Measurements from ENCODE around the gene FSCN2. TPM values are rescaled to one million over a fixed set of nuclear protein-coding genes. Genes with fewer than 3 reads are reported as not detected.
A peak's percentile ranks its signal among the peaks of the same experiment; 100 is the strongest.

FSCN2 gene
- total and polyA plus RNA-seq, 10 of the 15 experiments (the other 5 are each of a cell fraction or from before 2014, with no cell fraction given): 0.12 to 2.1 (median 0.65) TPM; not detected in 3

DNA sequence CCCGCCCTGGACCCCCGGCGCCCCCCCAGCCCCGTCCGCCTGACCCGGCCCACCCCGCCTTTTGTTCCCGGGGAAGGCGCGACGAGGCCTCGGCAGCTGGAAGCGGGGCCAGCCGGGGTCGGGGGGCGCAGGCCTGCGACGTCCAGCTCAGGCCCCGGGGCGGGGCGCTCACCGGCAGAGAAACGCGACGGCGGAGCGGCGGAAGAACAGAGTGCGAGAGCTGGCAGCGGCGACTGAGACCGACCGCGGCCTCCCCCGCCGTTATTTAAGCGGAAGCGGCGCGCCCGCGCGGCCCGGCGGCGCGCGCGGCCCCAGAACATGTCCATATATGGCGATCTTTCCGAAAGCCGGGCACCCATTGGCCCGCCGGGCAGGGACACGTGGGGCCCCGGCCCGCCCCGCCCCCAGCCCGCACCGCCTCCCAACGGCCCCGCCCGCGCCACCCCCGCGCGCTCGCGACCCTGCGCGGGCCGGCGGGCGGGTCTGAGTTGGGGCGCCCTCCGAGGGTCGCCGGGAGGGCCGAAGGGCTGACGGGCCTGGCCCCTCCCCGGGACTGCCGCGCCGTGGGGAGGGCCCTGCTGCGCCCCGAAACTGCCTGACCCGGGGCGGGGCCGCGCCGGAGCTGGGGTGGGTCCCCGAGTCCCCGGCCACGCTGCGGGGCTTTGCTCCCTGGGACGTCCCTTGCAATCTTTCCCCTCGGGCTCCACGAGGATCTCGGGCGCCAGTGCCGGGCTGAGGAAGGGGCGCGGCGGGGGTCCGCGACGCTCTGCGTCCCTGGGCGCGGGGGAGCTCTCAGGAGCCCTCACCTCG, 15.4 kb upstream of the FSCN2 start, which contains the start of gene ACTG1 (continued):
- TF ChIP-seq BCLAF1 (IDR thresholded peaks at IDR 0.05) (no peak), MEF2B (IDR thresholded peaks at IDR 0.05; ENCODE audit: partially characterized antibody, poor library complexity, severe bottlenecking) (no peak), CEBPB (IDR thresholded peaks at IDR 0.05; ENCODE audit: borderline replicate concordance in 1 of 2, low read depth in 2 of 2, low read length in 2 of 2) (no peak), PAX8 (IDR thresholded peaks at IDR 0.05) (no peak), LARP7 (IDR thresholded peaks at IDR 0.05) (0 out of 2 replicates have a peak, but pooled peaks have one; percentile 29), SMC3 (IDR thresholded peaks at IDR 0.05; ENCODE audit: borderline replicate concordance, low read length) (no peak), CBFB (IDR thresholded peaks at IDR 0.05; ENCODE audit: low read depth) (peak; percentile 94), ETV6 (conservative IDR thresholded peaks at IDR 0.05 in 1 of 2, IDR thresholded peaks at IDR 0.05 in 1 of 2; ENCODE audit: borderline replicate concordance in 1 of 2, low read depth in 1 of 2) (no peak), ZNF384 (IDR thresholded peaks at IDR 0.05; ENCODE audit: borderline replicate concordance, low read depth, low read length) (no peak), ZZZ3 (IDR thresholded peaks at IDR 0.05; ENCODE audit: control insufficient read depth, insufficient read length, low read depth) (no peak), YY1 (IDR thresholded peaks at IDR 0.05; ENCODE audit: low read depth, low read length) (peak; percentile 76), CBX3 (IDR thresholded peaks at IDR 0.05; ENCODE audit: borderline replicate concordance, low read depth) (no peak), SMAD5 (IDR thresholded peaks at IDR 0.05; ENCODE audit: low read depth) (peak; percentile 98), HDAC2 (IDR thresholded peaks at IDR 0.05) (no peak), HDGF (IDR thresholded peaks at IDR 0.05) (no peak), NR2C1 (IDR thresholded peaks at IDR 0.05) (no peak; the same call in 1 of the 2 replicates), YBX1 (IDR thresholded peaks at IDR 0.05) (no peak)
- TF ChIP-seq, protein P1, sequence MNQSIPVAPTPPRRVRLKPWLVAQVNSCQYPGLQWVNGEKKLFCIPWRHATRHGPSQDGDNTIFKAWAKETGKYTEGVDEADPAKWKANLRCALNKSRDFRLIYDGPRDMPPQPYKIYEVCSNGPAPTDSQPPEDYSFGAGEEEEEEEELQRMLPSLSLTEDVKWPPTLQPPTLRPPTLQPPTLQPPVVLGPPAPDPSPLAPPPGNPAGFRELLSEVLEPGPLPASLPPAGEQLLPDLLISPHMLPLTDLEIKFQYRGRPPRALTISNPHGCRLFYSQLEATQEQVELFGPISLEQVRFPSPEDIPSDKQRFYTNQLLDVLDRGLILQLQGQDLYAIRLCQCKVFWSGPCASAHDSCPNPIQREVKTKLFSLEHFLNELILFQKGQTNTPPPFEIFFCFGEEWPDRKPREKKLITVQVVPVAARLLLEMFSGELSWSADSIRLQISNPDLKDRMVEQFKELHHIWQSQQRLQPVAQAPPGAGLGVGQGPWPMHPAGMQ (IDR thresholded peaks at IDR 0.05; ENCODE audit: borderline replicate concordance): no peak
- TF ChIP-seq, protein P2, sequence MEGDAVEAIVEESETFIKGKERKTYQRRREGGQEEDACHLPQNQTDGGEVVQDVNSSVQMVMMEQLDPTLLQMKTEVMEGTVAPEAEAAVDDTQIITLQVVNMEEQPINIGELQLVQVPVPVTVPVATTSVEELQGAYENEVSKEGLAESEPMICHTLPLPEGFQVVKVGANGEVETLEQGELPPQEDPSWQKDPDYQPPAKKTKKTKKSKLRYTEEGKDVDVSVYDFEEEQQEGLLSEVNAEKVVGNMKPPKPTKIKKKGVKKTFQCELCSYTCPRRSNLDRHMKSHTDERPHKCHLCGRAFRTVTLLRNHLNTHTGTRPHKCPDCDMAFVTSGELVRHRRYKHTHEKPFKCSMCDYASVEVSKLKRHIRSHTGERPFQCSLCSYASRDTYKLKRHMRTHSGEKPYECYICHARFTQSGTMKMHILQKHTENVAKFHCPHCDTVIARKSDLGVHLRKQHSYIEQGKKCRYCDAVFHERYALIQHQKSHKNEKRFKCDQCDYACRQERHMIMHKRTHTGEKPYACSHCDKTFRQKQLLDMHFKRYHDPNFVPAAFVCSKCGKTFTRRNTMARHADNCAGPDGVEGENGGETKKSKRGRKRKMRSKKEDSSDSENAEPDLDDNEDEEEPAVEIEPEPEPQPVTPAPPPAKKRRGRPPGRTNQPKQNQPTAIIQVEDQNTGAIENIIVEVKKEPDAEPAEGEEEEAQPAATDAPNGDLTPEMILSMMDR (IDR thresholded peaks at IDR 0.05 in 2 of 3, conservative IDR thresholded peaks at IDR 0.05 in 1 of 3; ENCODE audit: control insufficient read depth in 2 of 3, extremely low read depth in 1 of 3, insufficient read depth in 1 of 3, low read depth in 3 of 3, low read length in 3 of 3): no peak
- TF ChIP-seq, protein P3, sequence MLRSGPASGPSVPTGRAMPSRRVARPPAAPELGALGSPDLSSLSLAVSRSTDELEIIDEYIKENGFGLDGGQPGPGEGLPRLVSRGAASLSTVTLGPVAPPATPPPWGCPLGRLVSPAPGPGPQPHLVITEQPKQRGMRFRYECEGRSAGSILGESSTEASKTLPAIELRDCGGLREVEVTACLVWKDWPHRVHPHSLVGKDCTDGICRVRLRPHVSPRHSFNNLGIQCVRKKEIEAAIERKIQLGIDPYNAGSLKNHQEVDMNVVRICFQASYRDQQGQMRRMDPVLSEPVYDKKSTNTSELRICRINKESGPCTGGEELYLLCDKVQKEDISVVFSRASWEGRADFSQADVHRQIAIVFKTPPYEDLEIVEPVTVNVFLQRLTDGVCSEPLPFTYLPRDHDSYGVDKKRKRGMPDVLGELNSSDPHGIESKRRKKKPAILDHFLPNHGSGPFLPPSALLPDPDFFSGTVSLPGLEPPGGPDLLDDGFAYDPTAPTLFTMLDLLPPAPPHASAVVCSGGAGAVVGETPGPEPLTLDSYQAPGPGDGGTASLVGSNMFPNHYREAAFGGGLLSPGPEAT (IDR thresholded peaks at IDR 0.05; ENCODE audit: low read depth): no peak
- TF ChIP-seq, protein P4, sequence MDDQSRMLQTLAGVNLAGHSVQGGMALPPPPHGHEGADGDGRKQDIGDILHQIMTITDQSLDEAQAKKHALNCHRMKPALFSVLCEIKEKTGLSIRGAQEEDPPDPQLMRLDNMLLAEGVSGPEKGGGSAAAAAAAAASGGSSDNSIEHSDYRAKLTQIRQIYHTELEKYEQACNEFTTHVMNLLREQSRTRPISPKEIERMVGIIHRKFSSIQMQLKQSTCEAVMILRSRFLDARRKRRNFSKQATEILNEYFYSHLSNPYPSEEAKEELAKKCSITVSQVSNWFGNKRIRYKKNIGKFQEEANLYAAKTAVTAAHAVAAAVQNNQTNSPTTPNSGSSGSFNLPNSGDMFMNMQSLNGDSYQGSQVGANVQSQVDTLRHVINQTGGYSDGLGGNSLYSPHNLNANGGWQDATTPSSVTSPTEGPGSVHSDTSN (IDR thresholded peaks at IDR 0.05; ENCODE audit: insufficient replicate concordance, low read depth, low read length): no peak

Data from GM12878 (cell line).